ENCODE data around the gene ZNF518B. TPM values are rescaled to one million over a fixed set of nuclear protein-coding genes. Genes with fewer than 3 reads are reported as not detected.

Gene ZNF518B
- total and polyA plus RNA-seq, 9 of the 15 experiments (the other 6 are each of a cell fraction or from before 2014, with no cell fraction given) = 13.1 to 48.9 (median 37.5) TPM

GRCh38 chr4:10461091-10461849, 4.0 kb upstream of the ZNF518B start (continued):
- peak; percentile 49; the same call in 1 of the 2 replicates for TF ChIP-seq CBX1 (IDR thresholded peaks at IDR 0.05; ENCODE audit: low read depth)
- no peak; the same call in 1 of the 2 replicates for TF ChIP-seq TEAD4 (IDR thresholded peaks at IDR 0.05; ENCODE audit: low read length)
- peak; percentile 95 for TF ChIP-seq TEAD4 (CRISPR knock-in tag; IDR thresholded peaks at IDR 0.05; ENCODE audit: borderline replicate concordance)
- TF ChIP-seq CREBBP (IDR thresholded peaks at IDR 0.05; ENCODE audit: low read depth, low read length) = no peak
- TF ChIP-seq ETV6 (IDR thresholded peaks at IDR 0.05; ENCODE audit: borderline replicate concordance in 1 of 2, low read depth in 2 of 2, low read length in 1 of 2) = no peak
- TF ChIP-seq ETV6 (CRISPR knock-in tag; IDR thresholded peaks at IDR 0.05; ENCODE audit: borderline replicate concordance) = peak; percentile 96; the same call in 1 of the 2 replicates
- TF ChIP-seq CHD2 (IDR thresholded peaks at IDR 0.05; ENCODE audit: low read depth, low read length) = no peak; the same call in 1 of the 2 replicates
- TF ChIP-seq, protein P1, sequence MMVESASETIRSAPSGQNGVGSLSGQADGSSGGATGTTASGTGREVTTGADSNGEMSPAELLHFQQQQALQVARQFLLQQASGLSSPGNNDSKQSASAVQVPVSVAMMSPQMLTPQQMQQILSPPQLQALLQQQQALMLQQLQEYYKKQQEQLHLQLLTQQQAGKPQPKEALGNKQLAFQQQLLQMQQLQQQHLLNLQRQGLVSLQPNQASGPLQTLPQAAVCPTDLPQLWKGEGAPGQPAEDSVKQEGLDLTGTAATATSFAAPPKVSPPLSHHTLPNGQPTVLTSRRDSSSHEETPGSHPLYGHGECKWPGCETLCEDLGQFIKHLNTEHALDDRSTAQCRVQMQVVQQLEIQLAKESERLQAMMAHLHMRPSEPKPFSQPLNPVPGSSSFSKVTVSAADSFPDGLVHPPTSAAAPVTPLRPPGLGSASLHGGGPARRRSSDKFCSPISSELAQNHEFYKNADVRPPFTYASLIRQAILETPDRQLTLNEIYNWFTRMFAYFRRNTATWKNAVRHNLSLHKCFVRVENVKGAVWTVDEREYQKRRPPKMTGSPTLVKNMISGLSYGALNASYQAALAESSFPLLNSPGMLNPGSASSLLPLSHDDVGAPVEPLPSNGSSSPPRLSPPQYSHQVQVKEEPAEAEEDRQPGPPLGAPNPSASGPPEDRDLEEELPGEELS (CRISPR knock-in tag; IDR thresholded peaks at IDR 0.05; ENCODE audit: borderline replicate concordance) = peak; percentile 98
- TF ChIP-seq TCF7L2 (IDR thresholded peaks at IDR 0.05; ENCODE audit: low read depth, low read length) = no peak
- 0 out of 2 replicates have a peak, but pooled peaks have one; percentile 33 for TF ChIP-seq ERF (CRISPR knock-in tag; IDR thresholded peaks at IDR 0.05)
- TF ChIP-seq ZNF407 (IDR thresholded peaks at IDR 0.05; ENCODE audit: low read depth) = no peak
- peak; percentile 86; the same call in 1 of the 2 replicates for TF ChIP-seq IRF2 (CRISPR knock-in tag; IDR thresholded peaks at IDR 0.05)
- peak; percentile 54 to 57; a peak in 3 of 4 replicates for TF ChIP-seq RAD21 (CRISPR knock-in tag; conservative IDR thresholded peaks at IDR 0.05 in 1 of 2, IDR thresholded peaks at IDR 0.05 in 1 of 2)
- TF ChIP-seq MCM3 (IDR thresholded peaks at IDR 0.05) = no peak
- no peak for TF ChIP-seq CCAR2 (IDR thresholded peaks at IDR 0.05; ENCODE audit: low read depth, low read length)
- peak; percentile 27 for TF ChIP-seq HNRNPLL (IDR thresholded peaks at IDR 0.05; ENCODE audit: low read depth, low read length, poor library complexity, severe bottlenecking)
- no peak for TF ChIP-seq ZNF717 (CRISPR knock-in tag; IDR thresholded peaks at IDR 0.05)
- peak; percentile 85 for TF ChIP-seq SMARCA5 (IDR thresholded peaks at IDR 0.05)
- TF ChIP-seq GABPA (tag; conservative IDR thresholded peaks at IDR 0.05; ENCODE audit: low read depth) = no peak

Measured in K562 (cell line).